Measurements from ENCODE around the gene DYNLT2. TPM values are rescaled to one million over a fixed set of nuclear protein-coding genes. Genes with fewer than 3 reads are reported as not detected.
A peak's percentile ranks its signal among the peaks of the same experiment; 100 is the strongest.

Gene DYNLT2
- total and polyA plus RNA-seq, 2 of the 13 experiments (the other 11 are each of a cell fraction or from before 2014, with no cell fraction given), result 2.1 to 4.3 TPM

GRCh38 chr6:169701954-169702839 is 49.2 kb downstream of the DYNLT2 start, which contains the start of the genes C6orf120 and WDR27 (continued):
- peak; percentile 4; the same call in 1 of the 2 replicates for TF ChIP-seq ZNF646 (CRISPR knock-in tag; IDR thresholded peaks at IDR 0.05)
- peak; percentile 82; the same call in 1 of the 2 replicates for TF ChIP-seq ZNF225 (CRISPR knock-in tag; IDR thresholded peaks at IDR 0.05)
- TF ChIP-seq DZIP1 (CRISPR knock-in tag; IDR thresholded peaks at IDR 0.05), result peak; percentile 95; the same call in 1 of the 2 replicates
- TF ChIP-seq MNT (IDR thresholded peaks at IDR 0.05), result peak; percentile 80
- peak; percentile 84 for TF ChIP-seq BORCS8-MEF2B (CRISPR knock-in tag; IDR thresholded peaks at IDR 0.05)
- peak in 1 of 2 experiments; percentile 99; a peak in 3 of 4 replicates for TF ChIP-seq KLF16 (CRISPR knock-in tag; IDR thresholded peaks at IDR 0.05)
- TF ChIP-seq U2AF2 (IDR thresholded peaks at IDR 0.05; ENCODE audit: low read depth, low read length), result no peak
- TF ChIP-seq HIC2 (CRISPR knock-in tag; IDR thresholded peaks at IDR 0.05; ENCODE audit: low read depth), result peak; percentile 84
- TF ChIP-seq ZNF414 (CRISPR knock-in tag; IDR thresholded peaks at IDR 0.05), result peak; percentile 42; the same call in 1 of the 2 replicates
- TF ChIP-seq ZNF331 (CRISPR knock-in tag; IDR thresholded peaks at IDR 0.05), result peak; percentile 79
- TF ChIP-seq REXO4 (CRISPR knock-in tag; IDR thresholded peaks at IDR 0.05; ENCODE audit: borderline replicate concordance), result 0 out of 2 replicates have a peak, but pooled peaks have one; percentile 72
- peak; percentile 65; the same call in 1 of the 2 replicates for TF ChIP-seq CAMTA2 (CRISPR knock-in tag; IDR thresholded peaks at IDR 0.05; ENCODE audit: borderline replicate concordance)
- peak; percentile 99 for TF ChIP-seq KDM2A (CRISPR knock-in tag; IDR thresholded peaks at IDR 0.05; ENCODE audit: borderline replicate concordance, low read depth)

Data from HepG2 (cell line).